Activated CD8-positive, alpha-beta memory T cell treated with anti-CD3 and anti-CD28 coated beads for 36 hours (primary cell): Measurements from ENCODE around the gene SPTBN5. TPM values are rescaled to one million over a fixed set of nuclear protein-coding genes. Genes with fewer than 3 reads are reported as not detected.

ENCODE experiments used
- CTCF ChIA-PET: fragments of 350-600 bp; sonication (Branson Sonifier 250); formaldehyde crosslinking; loops from one replicate; lab custom pipeline; 2021; ENCODE audit warnings: antibody characterized with exemption; lab: Charles Lee
- POLR2A ChIA-PET: fragments of 350-600 bp; sonication (Branson Sonifier 250); formaldehyde crosslinking; loops from one replicate; lab custom pipeline; 2021; ENCODE audit warnings: antibody characterized with exemption; lab: Charles Lee
- total RNA-seq, 2 experiments: library from RNA; stranded (reverse); gene quantifications; one replicate each; pipeline ENCODE4 v1.2.3, GENCODE V29; 2021

SPTBN5 gene
- total RNA-seq, 2 experiments from 2014 or later = 0.21 to 0.23 TPM

- POLR2A ChIA-PET = no interaction called here
- CTCF ChIA-PET = interaction anchor here (0.6 kb wide), 1 partner anchor 18 kb away, joined by 3 read pairs; no protein-coding TSS in a partner anchor
Observed at GRCh38 chr15:41880156-41880877, 13.5 kb downstream of the SPTBN5 start.

- ChIA-PET CTCF (interaction anchor here (0.6 kb wide), 1 partner anchor 17 kb away, joined by 3 read pairs; no protein-coding TSS in a partner anchor), POLR2A (no interaction called here)
Observed at GRCh38 chr15:41879321-41879845, 14.5 kb downstream of the SPTBN5 start.

- CTCF ChIA-PET = no interaction called here
- POLR2A ChIA-PET = no interaction called here
Observed at GRCh38 chr15:41878355-41878699, 15.5 kb downstream of the SPTBN5 start.

GRCh38 chr15:41877631-41878354, 16.1 kb downstream of the SPTBN5 start:
- POLR2A ChIA-PET = no interaction called here
- CTCF ChIA-PET = no interaction called here

DNA sequence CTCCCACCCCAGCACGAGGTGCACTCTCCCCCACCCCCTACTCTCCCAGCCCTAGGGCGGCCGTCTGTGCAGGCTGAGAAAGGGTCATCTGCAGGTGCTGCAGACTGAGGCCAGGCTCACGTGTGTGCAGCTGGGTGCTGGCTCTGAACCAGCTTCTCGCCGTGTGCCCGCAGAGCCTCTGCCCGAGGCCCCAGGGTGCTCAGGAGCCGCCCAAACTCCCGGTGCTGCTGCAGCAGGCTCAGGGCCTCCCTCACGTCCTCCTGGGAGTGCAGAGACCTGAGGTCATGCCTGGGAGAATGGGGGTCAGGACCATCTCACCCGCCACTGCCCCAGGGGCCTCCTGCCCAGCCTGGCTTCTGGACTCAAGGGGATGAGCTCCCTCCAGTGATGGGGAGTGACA, 17.2 kb downstream of the SPTBN5 start:
- ChIA-PET POLR2A (no interaction called here), CTCF (no interaction called here)

DNA sequence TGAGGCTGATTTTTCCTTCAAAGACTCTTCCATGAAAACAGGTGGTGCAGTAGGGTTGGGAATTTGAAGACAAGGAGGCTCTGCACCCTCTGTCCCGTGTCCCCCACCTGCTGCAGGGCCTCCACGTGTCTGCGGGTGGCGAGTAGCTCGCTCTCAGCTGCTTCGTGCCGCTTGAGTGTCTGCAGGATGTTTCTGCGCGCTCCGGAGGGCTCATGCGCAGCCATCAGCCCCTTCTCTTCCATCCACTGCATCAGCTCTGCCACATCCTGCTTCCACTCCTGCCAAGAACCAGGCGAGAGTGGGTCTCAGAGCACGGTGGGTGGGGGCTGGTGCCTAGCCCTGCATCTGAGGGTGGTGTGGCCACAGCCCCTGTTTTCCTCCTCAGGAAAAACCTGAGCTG, 17.8 kb downstream of the SPTBN5 start:
- POLR2A ChIA-PET = no interaction called here
- CTCF ChIA-PET = no interaction called here

DNA sequence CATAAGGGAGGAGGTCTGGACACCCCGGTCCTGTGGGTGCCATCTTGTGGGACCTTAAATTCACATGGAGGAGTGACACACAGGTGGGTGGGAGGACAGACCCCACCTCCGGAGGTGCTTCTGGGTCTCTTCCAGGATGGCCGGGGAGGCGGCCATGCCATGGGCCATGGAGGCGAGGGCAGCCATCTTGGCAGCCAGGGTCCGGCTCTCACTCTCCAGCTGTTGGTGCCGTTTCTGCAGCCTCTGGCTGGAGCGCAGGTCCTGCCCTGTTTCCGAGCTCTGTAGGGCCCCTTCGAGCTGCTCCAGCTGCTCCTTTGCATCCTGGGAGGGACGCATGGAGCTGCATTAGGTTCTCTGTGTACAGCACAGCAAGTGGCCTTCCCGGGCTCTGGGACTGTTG, 19.1 kb downstream of the SPTBN5 start:
- ChIA-PET CTCF (no interaction called here), POLR2A (no interaction called here)

GRCh38 chr15:41873711-41874110, 20.1 kb downstream of the SPTBN5 start:
- ChIA-PET POLR2A (no interaction called here), CTCF (no interaction called here)

DNA sequence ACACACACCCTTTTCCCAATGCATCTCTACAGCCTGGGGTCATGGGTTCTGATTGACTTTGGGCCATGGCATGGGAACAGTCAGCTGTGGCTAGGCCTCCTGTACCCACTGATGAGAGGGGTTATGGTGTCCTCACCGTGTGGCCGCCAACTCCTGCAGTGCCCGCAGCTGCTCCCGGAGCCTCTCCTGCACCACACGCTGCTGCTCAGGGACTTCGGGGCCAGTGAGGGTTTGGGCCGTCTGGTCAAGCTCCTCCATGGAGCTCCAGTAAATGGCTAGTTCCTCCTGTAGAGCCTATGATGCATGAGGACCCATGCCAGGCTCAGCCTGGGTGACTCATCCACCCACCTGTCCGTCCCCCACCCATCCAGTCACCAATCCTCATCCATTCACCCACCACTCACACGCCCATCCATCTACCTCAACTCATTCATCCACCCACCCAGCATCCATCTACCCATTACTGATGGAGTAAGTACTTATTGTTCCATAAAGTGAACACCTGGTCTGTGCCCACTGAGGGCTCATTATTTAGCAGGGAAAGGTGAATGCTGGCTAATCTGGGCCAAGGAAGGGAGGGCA, 21.6 kb downstream of the SPTBN5 start:
- CTCF ChIA-PET = no interaction called here
- POLR2A ChIA-PET = no interaction called here

GRCh38 chr15:41871175-41871905, 22.5 kb downstream of the SPTBN5 start:
- CTCF ChIA-PET = interaction anchor here (0.7 to 1.0 kb wide), 5 partner anchors 10 to 191 kb away, joined by 3 to 4 read pairs (median 3); no protein-coding TSS in a partner anchor

GRCh38 chr15:41870689-41871081, 23.2 kb downstream of the SPTBN5 start:
- CTCF ChIA-PET = interaction anchor here (0.7 to 1.0 kb wide), 6 partner anchors 10 to 190 kb away, joined by 3 to 4 read pairs (median 3); no protein-coding TSS in a partner anchor
- POLR2A ChIA-PET = interaction anchor here (0.8 to 1.3 kb wide), 2 partner anchors 18 to 24 kb away, joined by 4 to 6 read pairs; no protein-coding TSS in a partner anchor

More at GRCh38 chr15:41871175-41871905, 22.5 kb downstream of the SPTBN5 start:
- POLR2A ChIA-PET = interaction anchor here (0.8 to 1.3 kb wide), 2 partner anchors 17 to 24 kb away, joined by 4 to 6 read pairs; no protein-coding TSS in a partner anchor

DNA sequence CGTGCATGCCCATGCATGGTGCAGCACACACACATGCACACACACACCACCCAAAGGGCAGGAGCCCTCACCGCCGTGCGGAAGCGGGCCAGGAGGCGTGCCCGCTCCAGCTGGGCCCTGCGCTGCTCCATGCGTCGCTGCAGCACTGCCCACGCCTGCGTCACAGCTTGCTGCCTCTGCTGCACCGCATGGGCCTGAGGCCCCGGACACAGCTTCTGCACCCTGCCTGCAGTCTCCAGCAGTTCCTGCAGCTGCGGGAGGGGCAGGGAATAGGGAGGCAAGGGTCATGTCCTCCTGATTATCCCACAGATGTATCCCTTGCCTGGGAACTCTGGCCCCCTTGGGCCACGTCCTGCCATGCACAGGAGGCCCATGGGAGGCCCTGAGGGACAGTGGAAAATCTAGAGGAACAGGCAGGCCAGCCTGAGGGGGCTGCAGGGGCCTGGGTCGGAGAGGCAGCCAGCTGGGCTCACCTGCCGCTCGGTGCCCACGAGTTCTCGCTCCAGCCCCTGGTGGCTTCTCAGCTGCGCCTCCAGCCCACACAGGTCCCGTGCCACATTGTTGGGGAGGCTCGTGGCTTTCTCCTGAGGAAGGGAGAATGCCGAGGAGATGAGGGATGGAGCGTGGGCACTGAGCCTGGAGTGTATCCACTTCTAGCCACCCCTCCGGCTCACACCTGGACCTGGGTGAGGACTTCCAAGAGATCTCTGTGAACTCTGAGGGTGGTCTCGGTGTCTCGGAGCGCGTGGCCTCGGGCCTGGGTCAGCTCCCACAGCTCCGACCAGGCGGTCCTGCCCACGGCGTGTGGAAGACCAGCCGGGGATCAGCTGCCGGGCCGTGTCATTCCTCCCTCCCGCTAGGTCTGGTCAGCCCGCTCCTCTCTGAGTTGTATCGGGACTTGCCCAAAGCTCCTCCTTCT, 23.8 kb downstream of the SPTBN5 start:
- ChIA-PET CTCF (interaction anchor here (0.7 to 1.0 kb wide), 6 partner anchors 9 to 189 kb away, joined by 3 to 4 read pairs (median 3); no protein-coding TSS in a partner anchor), POLR2A (interaction anchor here (1.3 kb wide), 1 partner anchor 25 kb away, joined by 6 read pairs; no protein-coding TSS in a partner anchor)

GRCh38 chr15:41868321-41868720, 25.5 kb downstream of the SPTBN5 start:
- POLR2A ChIA-PET = no interaction called here
- CTCF ChIA-PET = no interaction called here

GRCh38 chr15:41866872-41867579, 26.8 kb downstream of the SPTBN5 start:
- ChIA-PET POLR2A (interaction anchor here (0.5 kb wide), 1 partner anchor 40 kb away, joined by 4 read pairs; no protein-coding TSS in a partner anchor), CTCF (interaction anchor here (1.0 kb wide), 1 partner anchor 38 kb away, joined by 3 read pairs; no protein-coding TSS in a partner anchor)

GRCh38 chr15:41866263-41866703, 27.6 kb downstream of the SPTBN5 start:
- POLR2A ChIA-PET = no interaction called here

GRCh38 chr15:41865490-41866055, 28.3 kb downstream of the SPTBN5 start:
- ChIA-PET POLR2A (no interaction called here), CTCF (no interaction called here)

More at GRCh38 chr15:41866263-41866703, 27.6 kb downstream of the SPTBN5 start:
- CTCF ChIA-PET = interaction anchor here (1.0 kb wide), 1 partner anchor 39 kb away, joined by 3 read pairs; no protein-coding TSS in a partner anchor
